HL-60/S4 treated with phorbol 12-myristate 13-acetate at 8.2 ng/mL for 4 days and 3 days (cell line): ENCODE data around the gene MAP4K3.
"Not testable (repeated sequence)": the region's sequence is repeated elsewhere in the genome, so short reads cannot be mapped to it uniquely, and the experiment has no call there.

ENCODE experiments used
- in situ Hi-C: fragments of 300-500 bp; cut with MboI; formaldehyde crosslinking; loops from 2 replicates; pipeline ENCODE4 v1.15.0; 2022; ENCODE audit warnings: low sequenced_read_pairs

Gene MAP4K3

DNA sequence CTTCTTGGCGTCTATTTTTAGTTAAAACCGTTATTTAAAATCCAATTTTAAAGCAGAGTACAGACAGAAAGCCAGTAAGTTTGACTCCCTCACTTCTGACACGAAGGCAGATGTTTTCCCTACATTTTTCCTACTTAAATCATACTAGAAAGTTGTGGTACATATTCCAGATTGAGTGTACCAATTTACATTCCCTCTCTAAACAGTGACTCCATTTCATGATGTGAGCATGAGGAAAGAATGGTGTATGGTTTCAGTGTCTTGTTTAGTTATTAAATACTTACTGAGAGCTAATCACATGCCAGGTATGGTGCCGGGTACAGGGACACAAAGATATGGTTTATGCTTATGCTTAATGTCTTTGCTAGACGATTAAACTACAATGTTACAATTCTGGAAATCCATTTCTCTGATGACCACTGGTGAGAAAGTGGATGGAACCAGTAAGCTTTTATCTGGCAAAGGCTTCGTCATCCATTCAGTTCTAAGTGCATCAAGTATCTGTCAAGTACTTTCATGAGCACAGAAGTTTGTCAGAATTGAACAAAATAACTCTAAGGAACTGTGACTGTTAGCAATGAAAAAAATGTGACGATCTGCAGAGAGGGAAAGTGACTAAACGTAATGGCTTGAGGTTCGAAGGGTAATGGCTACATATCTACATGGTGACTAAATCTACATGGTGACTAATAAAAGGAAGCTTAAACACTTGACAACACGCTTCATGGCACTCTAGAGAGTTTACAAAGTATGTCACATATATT is 25.7 kb downstream of the MAP4K3 start:
- in situ Hi-C loops = no loop called here

DNA sequence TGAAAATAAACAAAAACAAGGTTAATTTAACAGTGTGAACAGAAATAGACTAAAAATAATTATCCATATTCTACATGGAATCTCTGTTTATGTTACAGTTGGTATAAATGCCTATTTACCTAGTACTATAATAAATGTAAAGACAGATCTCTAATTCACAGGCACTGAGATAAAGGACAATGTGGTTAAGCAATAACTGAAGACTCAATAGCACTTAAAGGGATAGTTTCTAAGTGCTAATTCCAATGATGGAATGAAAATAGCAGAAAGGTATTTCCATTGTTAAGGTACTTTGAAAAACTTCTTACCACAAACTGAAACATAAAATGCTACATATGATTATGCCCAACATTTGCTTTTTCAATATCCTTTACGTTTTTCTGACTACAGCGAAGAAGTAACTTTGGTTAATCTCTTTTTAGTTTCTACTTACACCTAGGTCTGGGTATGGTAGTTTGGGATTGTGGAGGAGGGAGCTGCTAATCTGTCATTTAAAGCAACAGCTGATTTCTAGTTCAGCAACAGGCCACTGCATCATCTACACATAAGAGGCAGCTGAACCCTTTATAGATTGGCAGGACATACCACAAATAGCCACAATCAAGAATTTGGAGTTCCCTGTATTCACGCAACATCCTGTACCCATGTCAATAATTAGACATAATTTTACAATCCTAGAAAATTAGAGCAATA is 27.2 kb downstream of the MAP4K3 start:
- in situ Hi-C loops = no loop called here

DNA sequence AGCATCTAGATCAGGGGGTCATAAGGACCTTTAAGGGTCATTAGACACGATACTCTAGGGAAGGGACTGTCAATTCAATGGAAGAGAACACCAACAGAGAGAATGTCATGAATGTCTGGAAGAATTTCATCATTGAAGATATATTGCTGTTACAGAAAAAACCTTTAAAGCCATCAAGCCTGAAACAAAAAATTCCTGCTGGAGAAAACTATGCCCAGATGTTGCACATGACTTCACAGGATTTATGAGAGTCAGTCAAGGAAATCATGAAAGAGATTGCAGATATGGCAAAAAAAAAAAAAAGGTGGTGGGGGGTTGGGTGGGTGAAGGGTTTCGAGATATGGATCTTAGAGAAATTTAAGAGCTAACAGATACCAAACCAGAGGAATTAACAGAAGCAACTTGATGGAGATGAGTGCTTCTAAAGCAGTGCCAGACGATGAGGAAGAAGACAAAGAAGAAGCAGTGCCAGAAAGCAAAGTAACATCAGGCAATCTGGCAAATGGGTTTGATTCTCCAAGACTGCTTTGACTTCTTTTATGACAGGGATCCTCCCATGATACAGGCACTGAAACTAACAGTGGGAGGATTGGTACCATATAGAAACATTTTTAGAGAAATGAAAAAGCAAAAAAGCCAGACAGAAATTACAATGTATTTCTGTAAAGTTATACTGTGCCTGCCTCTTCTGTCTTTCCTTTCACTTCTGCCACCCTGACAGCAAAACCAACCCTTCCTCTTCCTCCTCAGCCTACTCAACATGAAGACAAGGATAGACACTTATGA is 28.5 kb downstream of the MAP4K3 start:
- in situ Hi-C loops = no loop called here

DNA sequence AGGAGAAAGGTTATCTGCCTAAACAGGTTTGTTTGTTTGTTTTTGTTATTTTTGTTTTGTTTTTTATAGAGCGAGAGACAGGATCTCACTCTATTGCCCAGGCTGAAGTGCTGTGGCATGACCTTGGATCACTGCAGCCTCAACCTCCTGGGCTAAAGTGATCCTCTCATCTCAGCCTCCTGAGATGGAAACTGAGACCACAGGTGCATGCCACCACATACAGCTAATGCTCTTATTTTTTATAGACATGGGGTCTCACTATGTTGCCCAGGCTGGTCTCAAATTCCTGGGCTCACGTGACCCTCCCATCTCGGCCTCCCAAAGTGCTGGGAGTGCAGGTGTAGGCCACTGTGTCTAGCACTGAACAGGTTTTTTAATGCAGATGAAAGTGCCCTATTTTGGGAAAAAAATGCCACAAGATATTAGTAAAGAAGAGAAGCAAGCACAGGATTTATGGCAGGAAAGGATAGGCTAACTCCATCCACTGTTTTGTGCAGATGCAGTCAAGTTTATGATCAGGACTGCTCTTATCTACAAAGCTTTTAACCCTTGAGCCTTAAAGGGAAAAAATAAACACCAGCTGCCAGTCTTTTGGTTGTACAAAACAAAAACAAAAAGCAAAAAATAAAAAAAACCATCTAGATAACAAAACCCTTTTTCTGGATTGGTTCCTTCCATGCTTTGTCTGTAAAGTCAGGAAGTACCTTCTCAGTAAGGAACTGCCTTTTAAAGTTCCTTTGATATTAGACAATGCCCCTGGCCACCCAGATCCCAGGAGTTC is 29.4 kb downstream of the MAP4K3 start:
- in situ Hi-C loops = no loop called here

DNA sequence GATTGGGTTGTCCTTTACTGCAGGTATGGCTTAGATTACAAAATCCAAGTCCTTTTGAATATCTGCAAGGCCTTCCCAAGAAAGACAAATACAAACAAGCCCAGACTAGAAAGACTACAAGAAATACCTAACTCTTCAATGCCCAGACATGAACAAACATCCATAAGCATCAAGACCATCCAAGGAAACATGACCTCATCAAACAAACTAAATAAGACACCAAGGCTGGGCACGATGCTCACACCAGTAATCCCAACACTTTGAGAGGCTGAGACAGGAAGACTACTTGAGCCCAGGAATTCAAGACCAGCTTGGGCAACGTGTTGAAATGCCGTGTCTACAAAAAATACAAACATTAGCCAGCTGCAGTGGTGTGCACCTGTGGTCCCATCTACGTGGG is 31.7 kb downstream of the MAP4K3 start:
- in situ Hi-C loops = no loop called here

DNA sequence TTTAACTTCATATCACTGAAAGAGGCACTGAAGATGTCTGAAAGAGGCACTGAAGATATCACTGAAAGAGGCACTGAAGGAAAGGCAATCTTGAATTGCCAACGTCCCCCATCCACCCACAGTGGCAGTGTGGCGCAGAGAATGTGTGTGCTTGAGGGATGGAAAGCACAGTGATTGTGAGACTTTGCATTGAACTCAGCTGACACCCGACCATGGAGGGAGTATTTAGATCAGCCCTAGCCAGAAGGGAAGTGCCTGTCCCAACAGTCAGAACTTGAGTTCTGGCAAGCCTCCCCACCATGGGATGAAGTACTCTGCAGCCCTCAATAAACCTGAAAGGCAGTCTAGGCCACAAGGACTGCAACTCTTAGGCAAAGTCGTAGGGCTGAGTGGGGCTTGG is 33.8 kb downstream of the MAP4K3 start:
- in situ Hi-C loops = no loop called here

DNA sequence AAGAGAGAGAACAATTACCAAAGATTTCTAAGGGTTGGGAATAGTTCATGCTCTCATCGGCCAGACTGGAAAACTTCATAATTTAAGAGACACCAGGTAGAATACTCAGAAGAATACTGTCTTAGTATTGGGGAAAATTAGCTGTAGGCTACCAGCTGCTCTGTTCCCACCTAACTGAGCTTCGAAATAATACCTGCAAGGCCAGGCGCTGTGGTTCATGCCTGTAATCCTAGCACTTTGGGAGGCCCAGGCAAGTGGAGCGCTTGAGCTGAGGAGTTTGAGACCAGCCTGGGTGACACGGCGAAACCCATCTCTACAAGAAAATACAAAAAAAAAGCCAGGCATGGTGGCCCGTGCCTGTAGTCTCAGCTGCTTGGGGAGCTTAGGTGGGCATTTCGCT is 35.8 kb downstream of the MAP4K3 start:
- in situ Hi-C loops = no loop called here

DNA sequence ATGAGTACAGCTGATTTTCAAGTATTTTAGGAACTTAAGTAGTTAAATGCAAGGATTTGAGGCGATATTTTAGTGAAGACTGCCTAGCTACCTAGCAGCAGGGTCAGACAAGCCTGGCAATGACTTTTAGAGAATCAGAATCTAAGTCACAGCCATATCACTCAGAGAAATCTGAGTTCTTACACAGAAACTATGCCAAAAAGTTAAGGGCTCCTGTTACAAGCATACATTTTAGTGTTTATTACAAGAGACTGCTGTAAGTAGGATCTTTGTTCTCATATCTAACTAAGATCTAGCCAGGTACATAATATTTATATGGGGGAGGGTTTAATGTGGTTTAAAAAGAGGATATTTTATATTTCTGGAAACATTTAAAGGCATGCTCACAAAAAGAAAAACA is 37.5 kb downstream of the MAP4K3 start:
- in situ Hi-C loops = no loop called here

DNA sequence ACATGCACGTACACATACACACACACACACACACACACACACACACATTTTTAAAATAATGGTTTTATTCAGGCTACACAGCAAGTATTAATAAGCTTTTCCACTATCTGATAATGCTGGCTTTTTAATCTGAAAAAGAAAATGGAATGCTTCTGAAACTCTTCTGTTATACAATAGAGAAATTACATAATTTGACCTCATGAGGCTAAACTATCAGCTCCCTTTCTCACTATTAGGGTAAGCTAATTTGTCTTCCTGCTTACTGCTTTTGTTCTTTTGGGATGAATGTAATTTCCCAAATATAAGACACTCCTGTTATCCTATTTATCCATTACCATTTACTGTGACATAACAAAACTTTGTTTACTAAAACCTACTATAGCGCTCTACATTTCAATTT is 41.8 kb downstream of the MAP4K3 start:
- in situ Hi-C loops = no loop called here

DNA sequence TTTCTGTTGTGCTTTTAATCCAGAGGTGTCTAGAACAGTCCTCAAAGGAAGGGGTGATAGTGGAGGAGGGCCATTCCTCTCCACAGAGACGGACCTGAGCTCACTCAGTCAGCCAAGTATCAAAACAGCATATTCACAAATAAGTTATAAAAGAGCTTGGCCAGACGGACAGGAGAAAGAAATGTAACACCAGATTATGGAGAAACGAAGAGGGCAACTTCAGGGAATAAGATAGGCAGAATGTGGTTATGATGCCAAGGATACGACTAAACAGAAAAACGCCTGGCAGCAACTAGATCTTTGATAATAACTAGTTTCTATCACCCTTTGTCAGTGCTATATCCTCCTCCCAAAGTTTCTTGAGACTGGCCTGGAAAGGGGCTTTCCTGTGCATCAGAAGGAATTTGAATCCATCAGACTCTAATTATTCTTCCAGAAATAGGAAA is 42.5 kb downstream of the MAP4K3 start:
- in situ Hi-C loops = no loop called here

DNA sequence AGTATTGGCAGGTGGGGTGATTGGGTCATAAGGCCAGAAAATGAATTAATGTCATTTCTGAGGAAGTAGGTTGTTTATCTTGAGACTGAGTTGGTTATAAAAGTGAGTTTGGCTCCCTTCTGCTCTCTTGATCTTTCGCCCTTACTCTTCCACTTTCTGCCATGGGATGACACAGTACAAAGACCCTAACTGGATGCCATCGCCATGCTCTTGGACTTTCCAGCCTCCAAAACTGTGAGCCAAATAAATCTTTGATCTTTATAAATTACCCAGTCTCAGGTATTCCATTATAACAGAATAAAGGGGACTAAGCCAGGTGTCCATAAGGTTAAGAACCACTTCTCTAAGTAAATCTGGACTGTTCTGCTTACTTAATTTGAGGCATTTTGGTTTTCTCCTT is 44.4 kb downstream of the MAP4K3 start:
- in situ Hi-C loops = no loop called here

DNA sequence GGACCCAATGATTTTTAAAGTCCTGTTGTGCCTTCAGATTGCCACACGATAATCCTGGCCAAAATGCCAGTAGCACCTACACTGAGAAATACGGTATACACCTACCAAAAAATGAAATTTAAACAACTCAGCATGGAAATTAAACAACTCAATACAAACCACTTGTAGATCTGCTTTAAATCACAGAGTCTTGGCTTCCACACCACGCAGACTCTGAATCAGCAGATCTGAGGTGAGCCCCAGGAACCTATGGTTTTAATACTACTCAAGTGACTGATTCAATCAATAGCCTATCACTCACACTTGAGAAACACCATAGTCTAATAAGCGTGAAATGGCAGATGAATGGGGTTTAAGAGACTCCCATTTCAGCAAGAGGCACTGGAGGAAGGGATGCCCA is 46.9 kb downstream of the MAP4K3 start:
- in situ Hi-C loops = no loop called here

DNA sequence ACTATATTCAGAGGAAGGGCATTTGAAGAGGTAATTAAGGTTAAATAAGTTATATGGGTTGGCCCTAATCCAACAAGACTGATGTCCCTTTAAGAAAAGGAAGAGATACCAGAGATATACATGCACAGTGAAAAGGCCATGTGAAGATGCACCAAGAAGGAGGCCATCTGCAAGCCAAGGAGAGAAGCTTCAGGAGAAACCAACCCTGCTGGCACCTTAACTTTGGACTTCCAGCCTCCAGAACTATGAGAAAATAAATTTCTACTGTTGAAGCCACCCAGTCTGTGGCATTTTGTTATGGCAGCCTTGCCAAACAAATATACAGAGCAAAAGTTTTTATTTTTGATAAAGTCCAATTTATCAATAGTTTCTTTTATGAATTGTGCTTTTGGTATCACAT is 51.0 kb downstream of the MAP4K3 start:
- in situ Hi-C loops = no loop called here

DNA sequence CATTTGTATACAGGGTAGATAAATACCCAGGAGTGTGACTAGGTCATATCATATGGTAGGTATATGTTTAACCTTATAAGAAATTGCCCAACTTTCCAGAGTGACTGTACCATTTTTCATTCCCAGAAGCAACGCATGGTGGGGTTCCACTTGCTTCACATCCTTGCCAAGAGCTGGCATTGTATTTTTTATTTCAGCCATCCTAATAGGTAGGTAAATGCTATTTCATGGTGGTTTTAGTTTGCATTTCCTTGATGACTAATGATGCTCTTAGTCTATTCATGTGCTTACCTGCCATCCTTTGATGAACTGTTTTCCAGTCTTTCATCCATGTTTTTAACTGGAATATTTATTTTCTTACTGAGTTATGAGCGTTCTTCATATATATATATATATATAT is 51.9 kb downstream of the MAP4K3 start:
- in situ Hi-C loops = no loop called here

DNA sequence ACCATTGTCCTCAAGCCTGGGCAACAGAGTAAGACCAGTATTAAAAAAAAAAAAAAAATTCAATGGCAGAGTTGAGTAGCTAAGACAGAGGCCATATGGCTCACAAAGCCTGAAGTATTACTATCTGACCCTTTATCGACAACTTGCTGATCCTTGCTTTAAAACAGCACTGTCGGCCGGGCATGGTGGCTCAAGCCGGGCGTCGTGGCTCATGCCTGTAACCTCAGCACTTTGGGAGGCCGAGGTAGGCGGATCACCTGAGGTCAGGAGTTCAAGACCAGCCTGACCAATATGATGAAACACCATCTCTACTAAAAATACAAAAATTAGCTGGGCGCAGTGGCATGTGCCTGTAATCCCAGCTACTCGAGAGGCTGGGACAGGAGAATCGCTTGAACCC is 53.0 kb downstream of the MAP4K3 start:
- in situ Hi-C loops = not testable (repeated sequence)

DNA sequence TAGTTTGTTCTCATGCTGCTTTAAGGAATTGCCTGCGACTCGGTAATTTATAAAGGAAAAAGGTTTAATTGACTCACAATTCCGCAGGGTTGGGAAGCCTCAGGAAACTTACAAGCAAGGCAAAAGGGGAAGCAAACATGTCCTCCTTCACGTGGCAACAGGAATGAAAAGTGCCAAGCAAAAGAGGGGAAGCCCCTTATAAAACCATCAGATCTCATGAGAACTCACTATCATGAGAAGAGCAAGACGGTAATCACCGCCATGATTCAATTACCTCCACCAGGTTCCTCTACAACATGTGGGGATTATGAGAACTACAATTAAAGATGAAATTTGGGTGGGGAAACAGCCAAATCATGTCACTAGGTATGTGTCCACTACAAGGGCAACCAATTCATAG is 53.9 kb downstream of the MAP4K3 start:
- in situ Hi-C loops = no loop called here

DNA sequence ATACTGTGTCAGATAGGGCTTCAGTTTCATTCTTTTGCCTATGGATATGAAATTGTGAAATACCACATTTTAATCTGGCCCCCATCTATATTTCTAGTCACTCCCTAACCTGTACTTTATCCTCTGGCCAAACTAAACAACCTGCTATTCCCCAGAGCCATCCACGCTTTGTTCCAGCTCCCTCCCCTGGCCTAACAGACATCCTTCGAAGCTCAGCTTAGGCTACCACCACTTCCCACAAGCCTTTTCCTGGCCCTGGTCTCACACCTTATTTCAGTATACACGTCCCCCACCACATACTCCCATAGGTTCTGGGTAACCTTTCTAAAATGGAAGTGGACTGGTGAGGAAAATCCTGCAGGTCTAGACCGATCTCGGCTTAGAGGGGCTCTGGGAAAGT is 55.4 kb downstream of the MAP4K3 start:
- in situ Hi-C loops = no loop called here

DNA sequence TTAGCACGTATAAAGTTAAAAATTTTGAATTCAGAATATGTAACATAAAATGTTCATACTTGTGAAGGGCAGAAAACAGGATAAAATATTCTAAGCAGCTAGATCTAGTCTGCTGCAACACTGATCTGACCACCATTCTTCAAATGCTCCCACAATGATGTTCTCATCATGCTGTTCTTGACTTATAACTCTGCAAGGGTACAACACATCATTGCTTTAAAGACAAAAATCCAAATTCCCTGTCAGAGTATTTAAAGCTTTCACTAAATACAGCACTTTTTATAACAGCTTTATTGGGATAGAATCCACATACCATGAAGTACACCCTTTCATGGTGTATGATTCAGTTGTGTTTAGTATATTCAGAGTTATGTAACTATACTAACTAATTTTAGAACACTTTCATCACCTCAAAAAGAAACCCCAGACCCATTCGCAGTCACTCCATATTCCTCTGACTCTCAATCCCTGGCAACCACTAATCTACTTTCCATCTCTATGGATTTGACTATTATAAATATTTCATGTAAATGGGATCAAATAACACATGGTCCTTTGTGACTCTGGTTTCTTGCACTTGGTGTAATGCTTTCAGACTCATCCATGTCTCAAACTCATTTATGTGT is 56.4 kb downstream of the MAP4K3 start:
- in situ Hi-C loops = no loop called here

DNA sequence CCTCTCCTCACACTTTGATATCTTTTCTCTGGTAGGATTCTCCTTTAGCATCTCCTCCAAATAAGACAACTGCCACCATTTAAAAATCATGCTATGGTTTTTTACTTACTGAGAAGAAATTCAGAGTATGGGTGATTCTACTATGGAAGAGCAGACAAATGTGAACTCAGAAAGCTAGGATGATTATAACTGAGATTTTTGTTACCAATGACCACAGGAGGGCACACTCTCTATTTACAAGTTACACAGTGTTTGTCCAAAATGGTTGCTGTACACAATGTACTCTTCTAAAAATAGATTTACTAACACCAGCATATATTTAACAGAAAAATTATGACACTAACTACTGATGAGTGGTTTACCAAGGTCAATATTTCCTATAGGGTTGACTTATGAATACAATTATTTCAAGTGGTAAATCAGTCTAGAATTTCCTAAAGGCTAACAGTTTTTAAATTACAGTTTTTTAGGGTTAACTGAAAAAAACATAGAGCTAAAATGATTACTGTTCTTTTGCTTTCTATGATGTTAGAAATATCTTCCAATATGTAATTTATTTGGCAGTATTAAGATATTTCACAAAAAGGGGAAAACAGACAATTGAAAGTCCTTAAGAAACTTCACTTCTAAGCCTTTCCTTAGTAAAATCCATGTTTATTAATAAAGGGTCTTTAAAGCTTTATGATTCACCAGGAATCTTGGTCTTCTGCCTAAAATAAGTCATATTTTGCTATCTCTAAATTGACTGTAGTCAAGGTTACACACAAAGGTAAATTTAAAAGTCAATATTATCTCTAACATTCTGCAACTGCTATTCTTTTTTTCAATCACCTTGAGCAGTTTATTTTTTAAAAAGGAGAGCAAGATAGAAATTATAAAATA is 57.2 kb downstream of the MAP4K3 start:
- in situ Hi-C loops = no loop called here

DNA sequence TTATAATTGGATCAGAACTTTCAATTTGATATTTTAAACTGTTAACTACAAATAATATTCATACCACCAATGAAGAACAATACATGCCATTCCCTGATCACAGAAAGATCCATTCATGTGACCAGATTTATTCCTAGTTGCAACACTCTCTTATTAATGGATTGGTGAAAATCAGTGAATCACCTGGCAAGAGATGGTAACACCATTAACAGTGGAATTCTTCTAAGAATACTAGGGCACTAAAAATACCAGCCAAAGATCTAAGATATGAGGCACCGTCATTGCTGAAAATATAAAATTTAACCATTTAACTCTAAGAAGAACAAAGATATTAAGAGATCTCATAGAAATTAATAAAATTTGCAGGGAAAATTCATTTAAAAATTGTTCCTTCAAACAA is 58.1 kb downstream of the MAP4K3 start:
- in situ Hi-C loops = no loop called here
